ENCODE measurements around the gene EHMT1.
A peak's percentile ranks its signal among the peaks of the same experiment; 100 is the strongest.

GRCh38 chr9:137580954-137581322 lies 37.9 kb upstream of the EHMT1 start:
- TF ChIP-seq TAF1 (IDR thresholded peaks at IDR 0.05; ENCODE audit: borderline replicate concordance, low read depth, low read length) (no peak), POLR2A (IDR thresholded peaks at IDR 0.05; ENCODE audit: low read depth, low read length) (0 out of 2 replicates have a peak, but pooled peaks have one; percentile 2), POLR2AphosphoS5 (IDR thresholded peaks at IDR 0.05; ENCODE audit: low read depth, low read length) (no peak; the same call in 1 of the 2 replicates)
